Astrocyte (in vitro differentiated cells and primary cell): ENCODE results near the gene HMGXB3.

ENCODE experiments used
- CTCF ChIP-seq: IDR thresholded peaks from 2 replicates; pipeline ENCODE4 v1.5.1; 2011; ENCODE audit warnings: low read depth, mild to moderate bottlenecking, inconsistent platforms, low read length, moderate library complexity; ENCODE audit not compliant: insufficient read depth
- EZH2 ChIP-seq: IDR thresholded peaks from 2 replicates; pipeline ENCODE4 v1.6.1; 2012; ENCODE audit warnings: mild to moderate bottlenecking, low read length, inconsistent platforms; ENCODE audit not compliant: insufficient read depth

DNA sequence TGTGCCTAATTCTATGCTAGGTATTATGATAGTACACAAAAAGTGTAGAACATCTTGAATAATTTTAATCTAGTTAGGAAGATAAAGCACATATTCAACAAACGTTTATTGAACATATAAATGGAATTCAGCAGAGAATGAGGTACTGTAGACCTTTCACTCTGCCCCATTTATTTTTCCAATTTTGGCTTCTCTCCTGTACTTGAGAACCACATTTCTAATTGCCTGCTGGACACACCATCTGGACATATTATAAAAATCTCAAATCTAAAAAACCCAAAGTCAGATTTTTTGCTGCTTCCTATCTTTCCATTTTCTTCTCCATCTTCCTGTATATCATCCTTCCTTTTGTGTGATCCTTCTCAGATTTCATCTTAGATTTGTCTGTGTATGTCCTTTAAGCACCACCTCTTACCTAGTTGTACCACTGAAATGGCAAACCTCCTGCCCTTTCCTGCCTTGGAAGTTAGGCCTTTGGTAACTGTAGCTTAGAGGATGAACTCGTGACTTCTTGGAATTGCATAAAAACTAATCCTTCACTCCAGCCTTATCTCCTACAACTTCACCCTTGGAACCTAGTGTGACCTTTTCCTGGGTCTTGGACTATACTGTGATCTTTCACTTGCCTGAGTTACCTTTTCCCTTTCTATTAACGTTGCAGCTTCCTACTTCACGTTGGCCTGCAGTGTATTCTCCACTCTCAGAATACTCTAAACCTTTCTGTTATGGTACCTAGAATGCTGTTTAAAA, 31.2 kb upstream of the HMGXB3 start:
- TF ChIP-seq EZH2 (no peak), CTCF (no peak)
